ENCODE measurements around the gene TSPY2.
"Not testable (repeated sequence)": the region's sequence is repeated elsewhere in the genome, so short reads cannot be mapped to it uniquely, and the experiment has no call there.

The TSPY2 gene, protein sequence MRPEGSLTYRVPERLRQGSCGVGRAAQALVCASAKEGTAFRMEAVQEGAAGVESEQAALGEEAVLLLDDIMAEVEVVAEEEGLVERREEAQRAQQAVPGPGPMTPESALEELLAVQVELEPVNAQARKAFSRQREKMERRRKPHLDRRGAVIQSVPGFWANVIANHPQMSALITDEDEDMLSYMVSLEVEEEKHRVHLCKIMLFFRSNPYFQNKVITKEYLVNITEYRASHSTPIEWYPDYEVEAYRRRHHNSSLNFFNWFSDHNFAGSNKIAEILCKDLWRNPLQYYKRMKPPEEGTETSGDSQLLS

GRCh38 chrY:6245923-6246322 is at the start of gene TSPY2:
Gene TSPY2, plus strand, starts transcription at chrY:6246223. Its CDS starts 46 bp downstream, at chrY:6246269.
- not testable (repeated sequence) for DNase-seq

GRCh38 chrY:6209565-6209964 is 36.5 kb upstream of the TSPY2 start:
- not testable (repeated sequence) for DNase-seq

GRCh38 chrY:6217045-6217444 is 29.0 kb upstream of the TSPY2 start:
- not testable (repeated sequence) for DNase-seq

GRCh38 chrY:6269839-6270238 is 23.8 kb downstream of the TSPY2 start:
- DNase-seq: not testable (repeated sequence)
